ENCODE results near the gene CACNA1E.
"Not testable (repeated sequence)": the region's sequence is repeated elsewhere in the genome, so short reads cannot be mapped to it uniquely, and the experiment has no call there.

CACNA1E gene

GRCh38 chr1:181516706-181517105 lies 33.4 kb downstream of the CACNA1E start:
- no peak for DNase-seq (ENCODE audit: low spot score)
- H3K36me3 Mint-ChIP-seq (ENCODE audit: low read depth): no peaks in the 10 kb centered on the region
- no peak overlapping the region for H3K27ac Mint-ChIP-seq
- H3K9me3 Mint-ChIP-seq: no peaks in the 10 kb centered on the region
- H3K4me3 Mint-ChIP-seq: no peak overlapping the region
- peaks cover 4% of the 10 kb centered on the region for H3K4me1 Mint-ChIP-seq (ENCODE audit: low read depth)
- H3K27me3 Mint-ChIP-seq (ENCODE audit: low read depth): peaks cover 3% of the 10 kb centered on the region

GRCh38 chr1:181517181-181517875 lies 34.0 kb downstream of the CACNA1E start:
- Mint-ChIP-seq H3K9me3 (no peaks in the 10 kb centered on the region), H3K4me1 (ENCODE audit: low read depth) (peaks cover 8% of the 10 kb centered on the region), H3K4me3 (no peak overlapping the region), H3K27ac (no peak overlapping the region), H3K36me3 (ENCODE audit: low read depth) (no peaks in the 10 kb centered on the region), H3K27me3 (ENCODE audit: low read depth) (peaks cover 3% of the 10 kb centered on the region)
- DNase-seq (ENCODE audit: low spot score): no peak

GRCh38 chr1:181518152-181518551 lies 34.8 kb downstream of the CACNA1E start:
- no peak overlapping the region for H3K4me3 Mint-ChIP-seq
- H3K27ac Mint-ChIP-seq: no peak overlapping the region
- no peaks in the 10 kb centered on the region for H3K9me3 Mint-ChIP-seq
- peaks cover 8% of the 10 kb centered on the region for H3K4me1 Mint-ChIP-seq (ENCODE audit: low read depth)
- DNase-seq (ENCODE audit: low spot score): no peak
- H3K36me3 Mint-ChIP-seq (ENCODE audit: low read depth): no peaks in the 10 kb centered on the region
- peaks cover 3% of the 10 kb centered on the region for H3K27me3 Mint-ChIP-seq (ENCODE audit: low read depth)

- Mint-ChIP-seq H3K9me3 (no peaks in the 10 kb centered on the region), H3K27ac (peak overlapping the region; percentile 53), H3K27me3 (ENCODE audit: low read depth) (peaks cover 7% of the 10 kb centered on the region), H3K4me3 (no peak overlapping the region), H3K4me1 (ENCODE audit: low read depth) (peaks cover 8% of the 10 kb centered on the region), H3K36me3 (ENCODE audit: low read depth) (no peaks in the 10 kb centered on the region)
- no peak for DNase-seq (ENCODE audit: low spot score)
Measured at GRCh38 chr1:181522864-181523263, 39.5 kb downstream of the CACNA1E start.

- DNase-seq (ENCODE audit: low spot score): no peak
- Mint-ChIP-seq H3K36me3 (ENCODE audit: low read depth) (no peaks in the 10 kb centered on the region), H3K27me3 (ENCODE audit: low read depth) (peaks cover 7% of the 10 kb centered on the region), H3K4me1 (ENCODE audit: low read depth) (peaks cover 8% of the 10 kb centered on the region), H3K4me3 (no peak overlapping the region), H3K9me3 (peaks cover 6% of the 10 kb centered on the region), H3K27ac (no peak overlapping the region)
Measured at GRCh38 chr1:181525104-181525721, 41.9 kb downstream of the CACNA1E start.

- H3K27me3 Mint-ChIP-seq (ENCODE audit: low read depth); H3K4me1 Mint-ChIP-seq (ENCODE audit: low read depth); H3K4me3 Mint-ChIP-seq; H3K36me3 Mint-ChIP-seq (ENCODE audit: low read depth); DNase-seq (ENCODE audit: low spot score); H3K9me3 Mint-ChIP-seq; H3K27ac Mint-ChIP-seq: not testable (repeated sequence)
Measured at GRCh38 chr1:181528241-181528640, 44.9 kb downstream of the CACNA1E start.

- H3K27me3 Mint-ChIP-seq (ENCODE audit: low read depth): peaks cover 5% of the 10 kb centered on the region
- peaks cover 6% of the 10 kb centered on the region for H3K9me3 Mint-ChIP-seq
- H3K4me3 Mint-ChIP-seq: no peak overlapping the region
- no peaks in the 10 kb centered on the region for H3K36me3 Mint-ChIP-seq (ENCODE audit: low read depth)
- no peaks in the 10 kb centered on the region for H3K4me1 Mint-ChIP-seq (ENCODE audit: low read depth)
- DNase-seq (ENCODE audit: low spot score): no peak
- H3K27ac Mint-ChIP-seq: no peak overlapping the region
Measured at GRCh38 chr1:181531441-181531840, 48.1 kb downstream of the CACNA1E start.

- no peak for DNase-seq (ENCODE audit: low spot score)
- Mint-ChIP-seq H3K36me3 (ENCODE audit: low read depth) (no peaks in the 10 kb centered on the region), H3K27me3 (ENCODE audit: low read depth) (peaks cover 5% of the 10 kb centered on the region), H3K27ac (no peak overlapping the region), H3K4me3 (no peak overlapping the region), H3K9me3 (peaks cover 6% of the 10 kb centered on the region), H3K4me1 (ENCODE audit: low read depth) (no peaks in the 10 kb centered on the region)
Measured at GRCh38 chr1:181531951-181532600, 48.8 kb downstream of the CACNA1E start.

- H3K4me3 Mint-ChIP-seq: no peak overlapping the region
- no peaks in the 10 kb centered on the region for H3K9me3 Mint-ChIP-seq
- peaks cover 24% of the 10 kb centered on the region for H3K27me3 Mint-ChIP-seq (ENCODE audit: low read depth)
- DNase-seq (ENCODE audit: low spot score): no peak
- H3K4me1 Mint-ChIP-seq (ENCODE audit: low read depth): peaks cover 2% of the 10 kb centered on the region
- H3K36me3 Mint-ChIP-seq (ENCODE audit: low read depth): no peaks in the 10 kb centered on the region
- H3K27ac Mint-ChIP-seq: no peak overlapping the region
Measured at GRCh38 chr1:181538836-181539235, 55.5 kb downstream of the CACNA1E start.

- DNase-seq (ENCODE audit: low spot score): no peak
- peaks cover 2% of the 10 kb centered on the region for H3K4me1 Mint-ChIP-seq (ENCODE audit: low read depth)
- no peaks in the 10 kb centered on the region for H3K9me3 Mint-ChIP-seq
- peaks cover 26% of the 10 kb centered on the region for H3K27me3 Mint-ChIP-seq (ENCODE audit: low read depth)
- H3K27ac Mint-ChIP-seq: no peak overlapping the region
- no peaks in the 10 kb centered on the region for H3K36me3 Mint-ChIP-seq (ENCODE audit: low read depth)
- H3K4me3 Mint-ChIP-seq: no peak overlapping the region
Measured at GRCh38 chr1:181541458-181541857, 58.1 kb downstream of the CACNA1E start.

- Mint-ChIP-seq H3K27me3 (ENCODE audit: low read depth) (peaks cover 30% of the 10 kb centered on the region), H3K9me3 (no peaks in the 10 kb centered on the region)
Measured at GRCh38 chr1:181541947-181542346, 58.6 kb downstream of the CACNA1E start.

GRCh38 chr1:181542406-181542805 lies 59.1 kb downstream of the CACNA1E start:
- H3K4me1 Mint-ChIP-seq (ENCODE audit: low read depth): not testable (repeated sequence)
- peaks cover 29% of the 10 kb centered on the region for H3K27me3 Mint-ChIP-seq (ENCODE audit: low read depth)

More at GRCh38 chr1:181541947-181542346, 58.6 kb downstream of the CACNA1E start:
- H3K4me1 Mint-ChIP-seq (ENCODE audit: low read depth): peaks cover 2% of the 10 kb centered on the region
- DNase-seq (ENCODE audit: low spot score): no peak
- no peak overlapping the region for H3K27ac Mint-ChIP-seq
- H3K36me3 Mint-ChIP-seq (ENCODE audit: low read depth): no peaks in the 10 kb centered on the region
- no peak overlapping the region for H3K4me3 Mint-ChIP-seq

GRCh38 chr1:181545395-181545794 lies 62.1 kb downstream of the CACNA1E start:
- no peak overlapping the region for H3K4me3 Mint-ChIP-seq
- DNase-seq (ENCODE audit: low spot score): no peak
- peaks cover 16% of the 10 kb centered on the region for H3K27me3 Mint-ChIP-seq (ENCODE audit: low read depth)
- no peaks in the 10 kb centered on the region for H3K4me1 Mint-ChIP-seq (ENCODE audit: low read depth)
- H3K36me3 Mint-ChIP-seq (ENCODE audit: low read depth): no peaks in the 10 kb centered on the region
- H3K9me3 Mint-ChIP-seq: no peaks in the 10 kb centered on the region
- no peak overlapping the region for H3K27ac Mint-ChIP-seq

More at GRCh38 chr1:181542406-181542805, 59.1 kb downstream of the CACNA1E start:
- H3K27ac Mint-ChIP-seq; DNase-seq (ENCODE audit: low spot score); H3K36me3 Mint-ChIP-seq (ENCODE audit: low read depth); H3K9me3 Mint-ChIP-seq; H3K4me3 Mint-ChIP-seq: not testable (repeated sequence)

- H3K4me1 Mint-ChIP-seq (ENCODE audit: low read depth): no peaks in the 10 kb centered on the region
- H3K27me3 Mint-ChIP-seq (ENCODE audit: low read depth): peaks cover 11% of the 10 kb centered on the region
- DNase-seq (ENCODE audit: low spot score): no peak
- H3K4me3 Mint-ChIP-seq: no peak overlapping the region
- no peaks in the 10 kb centered on the region for H3K36me3 Mint-ChIP-seq (ENCODE audit: low read depth)
- no peaks in the 10 kb centered on the region for H3K9me3 Mint-ChIP-seq
- no peak overlapping the region for H3K27ac Mint-ChIP-seq
Measured at GRCh38 chr1:181548497-181548896, 65.2 kb downstream of the CACNA1E start.

Measured in T-helper 2 cell treated with Interferon-gamma antibody and Interleukin-4, amounts not matched to agents 5 μg/mL and 100 μg/mL, for 36 hours (primary cell).